IMR-90 (cell line): ENCODE data around the gene SLC6A17. TPM values are rescaled to one million over a fixed set of nuclear protein-coding genes. Genes with fewer than 3 reads are reported as not detected.

ENCODE experiments used
- ATAC-seq: fragments of 200-7000 bp; cut with Tn5 transposase; 2 replicates; pipeline ENCODE4 v1.9.1; 2020; ENCODE audit warnings: low read depth, mild to moderate bottlenecking, moderate library complexity
- BruUV-seq: library from RNA; stranded (reverse); fragments of 400-500 nt; replicated peaks from 2 replicates; lab custom pipeline; 2021; lab: Mats Ljungman, UMichigan
- CTCF ChIA-PET: fragments of 300-600 bp; formaldehyde crosslinking; extraction: SDS; loops from one replicate; lab custom pipeline; 2021; ENCODE audit warnings: antibody characterized with exemption; lab: Yijun Ruan, JAX
- POLR2A ChIA-PET: fragments of 300-600 bp; sonication (Branson Sonifier 250); formaldehyde crosslinking; loops from one replicate; lab custom pipeline; 2022; ENCODE audit warnings: antibody characterized with exemption; ENCODE audit not compliant: unreplicated experiment; lab: Charles Lee
- DNase-seq: peaks from one replicate; pipeline ENCODE4 v3.0.0; 2013
- H2AFZ ChIP-seq: replicated peaks from 2 replicates; pipeline ENCODE3; 2013; ENCODE audit warnings: low read length, mild to moderate bottlenecking; ENCODE audit not compliant: poor library complexity
- H2AK5ac ChIP-seq: 2 replicates; pipeline ENCODE4 v1.6.1; 2013; ENCODE audit warnings: low read depth, low read length, inconsistent platforms
- H2AK9ac ChIP-seq: replicated peaks from 2 replicates; pipeline ENCODE3; 2013; ENCODE audit warnings: mild to moderate bottlenecking, low read depth, low read length, moderate library complexity; ENCODE audit not compliant: poor library complexity
- H2BK120ac ChIP-seq: 2 replicates; pipeline ENCODE4 v1.6.1; 2013; ENCODE audit warnings: low read depth, low read length, inconsistent platforms
- H2BK15ac ChIP-seq: 3 replicates; pipeline ENCODE4 v1.6.1; 2013; ENCODE audit warnings: low read depth, low read length, inconsistent platforms
- H2BK20ac ChIP-seq: 2 replicates; pipeline ENCODE4 v1.6.1; 2013; ENCODE audit warnings: low read depth, mild to moderate bottlenecking, inconsistent platforms, low read length, moderate library complexity
- H2BK5ac ChIP-seq: 2 replicates; pipeline ENCODE4 v1.6.1; 2013; ENCODE audit warnings: mild to moderate bottlenecking, low read depth, low read length, inconsistent platforms; ENCODE audit not compliant: poor library complexity, severe bottlenecking
- H3K14ac ChIP-seq: replicated peaks from 2 replicates; pipeline ENCODE4 v1.6.1; 2013; ENCODE audit warnings: low read depth, low read length, inconsistent platforms
- H3K18ac ChIP-seq: 2 replicates; pipeline ENCODE4 v1.6.1; 2013; ENCODE audit warnings: low read depth, low read length, control low read depth
- H3K23ac ChIP-seq: 2 replicates; pipeline ENCODE4 v1.6.1; 2013; ENCODE audit warnings: low read depth, low read length, inconsistent platforms
- H3K27ac ChIP-seq: 2 replicates; pipeline ENCODE4 v1.5.1; 2013; ENCODE audit warnings: mild to moderate bottlenecking, control low read depth, low read length; ENCODE audit not compliant: insufficient read depth
- H3K27me3 ChIP-seq: 2 replicates; pipeline ENCODE4 v1.6.1; 2013; ENCODE audit warnings: low read length; ENCODE audit not compliant: control insufficient read depth, insufficient read depth
- H3K36me3 ChIP-seq: 2 replicates; pipeline ENCODE4 v1.6.1; 2013; ENCODE audit warnings: low read length, mixed read lengths; ENCODE audit not compliant: control insufficient read depth, insufficient read depth
- H3K4ac ChIP-seq: 2 replicates; pipeline ENCODE4 v1.6.1; 2013; ENCODE audit warnings: low read depth, low read length, inconsistent platforms
- H3K4me1 ChIP-seq: 2 replicates; pipeline ENCODE4 v1.6.1; 2013; ENCODE audit warnings: low read length, mixed read lengths; ENCODE audit not compliant: control insufficient read depth, insufficient read depth
- H3K4me2 ChIP-seq: 2 replicates; pipeline ENCODE4 v1.6.1; 2013; ENCODE audit warnings: low read depth, mild to moderate bottlenecking, control low read depth, low read length, moderate library complexity
- H3K4me3 ChIP-seq: 2 replicates; pipeline ENCODE4 v1.5.1; 2013; ENCODE audit warnings: low read depth, mild to moderate bottlenecking, control low read depth, low read length, moderate library complexity; ENCODE audit not compliant: insufficient read depth
- H3K56ac ChIP-seq: 2 replicates; pipeline ENCODE4 v1.6.1; 2013; ENCODE audit warnings: low read length, inconsistent platforms; ENCODE audit not compliant: insufficient read depth; ENCODE audit errors: extremely low read depth
- H3K79me1 ChIP-seq, 2 experiments: 2 replicates each; pipeline ENCODE4 v1.6.1; 2013; ENCODE audit warnings: low read length in 2 of 2, inconsistent platforms in 1 of 2, low read depth in 1 of 2
- H3K9ac ChIP-seq: 2 replicates; pipeline ENCODE4 v1.6.1; 2013; ENCODE audit warnings: low read depth, low read length, control low read depth
- H3K9me1 ChIP-seq: 2 replicates; pipeline ENCODE4 v1.6.1; 2013; ENCODE audit warnings: low read length, inconsistent platforms; ENCODE audit not compliant: insufficient read depth
- H3K9me3 ChIP-seq: 2 replicates; pipeline ENCODE4 v1.6.1; 2013; ENCODE audit warnings: low read length; ENCODE audit not compliant: control insufficient read depth, insufficient read depth
- H4K20me1 ChIP-seq: 2 replicates; pipeline ENCODE4 v1.6.1; 2013; ENCODE audit warnings: low read length, inconsistent platforms; ENCODE audit not compliant: insufficient read depth
- H4K5ac ChIP-seq: 2 replicates; pipeline ENCODE4 v1.6.1; 2013; ENCODE audit warnings: mild to moderate bottlenecking, low read depth, low read length, control low read depth
- H4K8ac ChIP-seq, 2 experiments: 2 replicates each; pipeline ENCODE4 v1.6.1; 2013; ENCODE audit warnings: low read depth in 2 of 2, low read length in 2 of 2, control low read depth in 1 of 2, inconsistent platforms in 1 of 2
- H4K91ac ChIP-seq: 2 replicates; pipeline ENCODE4 v1.6.1; 2013; ENCODE audit warnings: low read depth, low read length, inconsistent platforms; ENCODE audit not compliant: insufficient read depth
- BHLHE40 ChIP-seq: fragments of 150-350 bp; IDR thresholded peaks from 2 replicates; pipeline ENCODE4 v1.6.1; 2016; ENCODE audit warnings: mild to moderate bottlenecking, low read depth, low read length
- CEBPB ChIP-seq: IDR thresholded peaks from 2 replicates; pipeline ENCODE4 v1.6.1; 2012; ENCODE audit warnings: low read depth, low read length, improper control_type of control experiment
- CHD1 ChIP-seq: IDR thresholded peaks from 2 replicates; pipeline ENCODE4 v1.6.1; 2012; ENCODE audit warnings: low read depth, low read length, improper control_type of control experiment
- CTCF ChIP-seq: conservative IDR thresholded peaks from 2 replicates; pipeline ENCODE4 v1.5.1; 2012; ENCODE audit warnings: mild to moderate bottlenecking, low read depth, low read length, improper control_type of control experiment
- FOS ChIP-seq: fragments of 150-350 bp; IDR thresholded peaks from 2 replicates; pipeline ENCODE4 v1.6.1; 2016; ENCODE audit warnings: low read depth, low read length
- MAFK ChIP-seq: IDR thresholded peaks from 2 replicates; pipeline ENCODE4 v1.6.1; 2012; ENCODE audit warnings: low read depth, low read length, improper control_type of control experiment
- MXI1 ChIP-seq: IDR thresholded peaks from 2 replicates; pipeline ENCODE4 v1.6.1; 2012; ENCODE audit warnings: low read depth, mild to moderate bottlenecking, low read length, moderate library complexity, borderline replicate concordance
- NFE2L2 ChIP-seq: fragments of 150-350 bp; IDR thresholded peaks from 2 replicates; pipeline ENCODE4 v1.6.1; 2016; ENCODE audit warnings: low read depth, mild to moderate bottlenecking, low read length
- POLR2A ChIP-seq: IDR thresholded peaks from 2 replicates; pipeline ENCODE4 v1.6.1; 2012; ENCODE audit warnings: mild to moderate bottlenecking, low read depth, low read length
- RAD21 ChIP-seq: IDR thresholded peaks from 2 replicates; pipeline ENCODE4 v1.6.1; 2012; ENCODE audit warnings: low read length, improper control_type of control experiment
- RCOR1 ChIP-seq: IDR thresholded peaks from 2 replicates; pipeline ENCODE4 v1.6.1; 2012; ENCODE audit warnings: mild to moderate bottlenecking, low read length, improper control_type of control experiment; ENCODE audit not compliant: insufficient replicate concordance
- RFX5 ChIP-seq: IDR thresholded peaks from 2 replicates; pipeline ENCODE4 v1.8.0; 2012; ENCODE audit warnings: low read depth, mild to moderate bottlenecking, low read length, moderate library complexity
- SMC3 ChIP-seq: fragments of 150-350 bp; IDR thresholded peaks from 2 replicates; pipeline ENCODE4 v1.6.1; 2016; ENCODE audit warnings: low read depth, mild to moderate bottlenecking, antibody characterized with exemption, low read length, moderate library complexity
- WGBS, 2 experiments: methylation state at CpG; one replicate each; pipeline versions ENCODE4 v1.1.5 to v1.1.7; 2013; ENCODE audit warnings: missing lambda C conversion rate in 2 of 2; ENCODE audit not compliant: insufficient read length in 1 of 2; ENCODE audit errors: extremely low coverage in 2 of 2; 5-methylcytosine and 5-hydroxymethylcytosine counted together
- dilution Hi-C: fragments of 300-500 bp; cut with HindIII; formaldehyde crosslinking; loops from one replicate; pipeline ENCODE4 v1.14.3; 2018; ENCODE audit warnings: low sequenced_read_pairs; ENCODE audit not compliant: unreplicated experiment
- in situ Hi-C: fragments of 300-500 bp; cut with MboI; formaldehyde crosslinking; loops from 3 replicates; pipeline ENCODE4 v1.14.3; 2019; ENCODE audit warnings: low sequenced_read_pairs, inconsistent platforms, mixed read lengths
- intact Hi-C: fragments of 100-400 bp; cut with micrococcal nuclease; formaldehyde crosslinking; loops from 2 replicates; pipeline ENCODE4 v1.10.0; 2022
- polyA plus RNA-seq, 3 experiments: library from polyadenylated mRNA; depleted of rRNA; stranded (reverse); fragments of >200 nt; gene quantifications; 2 replicates each; pipeline ENCODE4 v1.2.3, GENCODE V29; 2012; ENCODE audit warnings: low replicate concordance in 1 of 3
- total RNA-seq: library from RNA; depleted of rRNA; stranded (reverse); fragments of >200 nt; gene quantifications from 2 replicates; pipeline ENCODE4 v1.2.3, GENCODE V29; 2012
- TF ChIP-seq, protein P1 (sequence below): fragments of 150-350 bp; IDR thresholded peaks from 2 replicates; pipeline ENCODE4 v1.6.1; 2016; ENCODE audit warnings: low read depth, mild to moderate bottlenecking, low read length, moderate library complexity, borderline replicate concordance
- TF ChIP-seq, protein P2 (sequence below): fragments of 150-350 bp; IDR thresholded peaks from 2 replicates; pipeline ENCODE4 v1.6.1; 2017; ENCODE audit warnings: mild to moderate bottlenecking, antibody characterized with exemption, low read length, low read depth

The SLC6A17 gene
- total and polyA plus RNA-seq, 2 of the 4 experiments (the other 2 are of a cell fraction), result 0.54 to 0.82 TPM

DNA sequence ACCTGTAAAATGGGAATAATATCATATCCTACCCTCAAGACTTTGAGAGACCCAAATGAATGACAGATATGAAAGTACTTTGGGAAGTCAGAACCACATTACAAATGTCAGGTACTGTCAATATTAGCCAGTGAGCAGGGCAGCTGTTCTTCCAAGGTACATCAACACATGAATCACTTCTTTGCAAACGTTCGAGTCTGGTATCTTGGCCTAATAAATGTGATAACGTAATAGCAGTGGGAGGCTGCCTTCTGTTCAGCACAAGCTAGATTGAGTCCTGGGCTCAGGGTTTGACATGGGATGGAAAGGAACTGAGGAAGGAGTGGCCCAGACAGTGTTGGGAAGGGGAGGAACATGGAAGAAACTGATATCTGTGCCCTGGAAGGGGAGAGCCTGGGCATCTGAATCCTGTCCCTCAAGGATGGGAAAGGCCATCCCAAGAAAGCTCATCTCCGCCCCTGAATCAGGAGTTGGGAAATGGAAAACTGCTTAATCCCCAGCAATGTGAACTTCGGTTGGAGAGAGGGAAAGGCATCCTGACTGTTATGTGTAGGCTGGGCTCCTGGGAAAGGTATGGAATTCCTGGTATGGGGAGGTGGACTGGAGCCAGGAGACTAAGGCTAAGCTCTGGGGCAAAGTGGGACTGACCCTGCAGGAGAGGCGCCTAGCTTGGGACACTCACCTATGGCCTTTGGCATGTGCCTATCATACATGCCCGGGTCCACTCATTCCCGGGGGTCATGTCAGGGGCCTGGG lies 74.1 kb downstream of the SLC6A17 start:
- in situ Hi-C loops (no loop called here), dilution Hi-C loops (no loop called here), intact Hi-C loops (no loop called here)
- H3K9me1 ChIP-seq, result no peaks in the 10 kb centered on the region
- ATAC-seq (no peak), DNase-seq (no peak)
- H3K23ac ChIP-seq, result no peak overlapping the region
- no peak overlapping the region for H2AK9ac ChIP-seq
- peaks cover 5% of the 10 kb centered on the region; the same call in 1 of the 2 replicates for H3K27me3 ChIP-seq
- no peak overlapping the region for H3K4me3 ChIP-seq
- H2BK20ac ChIP-seq, result no peak overlapping the region
- ChIA-PET CTCF (interaction anchor here (1.8 kb wide), 1 partner anchor 236 kb away, joined by 5 read pairs; no protein-coding TSS in a partner anchor), POLR2A (no interaction called here)
- no peaks in the 10 kb centered on the region for H3K4me1 ChIP-seq
- no peak overlapping the region for H3K4me2 ChIP-seq
- no peak overlapping the region for H3K14ac ChIP-seq
- H3K18ac ChIP-seq, result no peak overlapping the region
- 69% methylated on average over 5 of the region's 8 CpGs; no CpG with 5 or more reads in 1 of the 2 experiments for WGBS, 2 experiments
- no peak overlapping the region for H2BK5ac ChIP-seq
- no peak overlapping the region for H3K9ac ChIP-seq
- no peak overlapping the region for H3K4ac ChIP-seq
- no peak overlapping the region for H4K8ac ChIP-seq
- H3K9me3 ChIP-seq, result no peaks in the 10 kb centered on the region
- H2AK5ac ChIP-seq, result no peak overlapping the region
- no peak overlapping the region for H2BK120ac ChIP-seq
- H2AFZ ChIP-seq, result no peak overlapping the region
- no peak overlapping the region for H3K27ac ChIP-seq
- H3K36me3 ChIP-seq, result no peaks in the 10 kb centered on the region
- no peak overlapping the region for H3K56ac ChIP-seq
- H4K20me1 ChIP-seq, result no peaks in the 10 kb centered on the region
- no peak overlapping the region for H4K5ac ChIP-seq
- BruUV-seq, result no TSS peak
- H2BK15ac ChIP-seq, result no peak overlapping the region
- H4K91ac ChIP-seq, result no peak overlapping the region
- no peaks in the 10 kb centered on the region for H3K79me1 ChIP-seq
- TF ChIP-seq MXI1 (no peak), NFE2L2 (no peak), RAD21 (no peak), CHD1 (no peak), CTCF (no peak), FOS (no peak), SMC3 (no peak), RFX5 (no peak), RCOR1 (no peak), POLR2A (no peak), CEBPB (no peak), BHLHE40 (no peak), MAFK (no peak)
- TF ChIP-seq, protein P1, sequence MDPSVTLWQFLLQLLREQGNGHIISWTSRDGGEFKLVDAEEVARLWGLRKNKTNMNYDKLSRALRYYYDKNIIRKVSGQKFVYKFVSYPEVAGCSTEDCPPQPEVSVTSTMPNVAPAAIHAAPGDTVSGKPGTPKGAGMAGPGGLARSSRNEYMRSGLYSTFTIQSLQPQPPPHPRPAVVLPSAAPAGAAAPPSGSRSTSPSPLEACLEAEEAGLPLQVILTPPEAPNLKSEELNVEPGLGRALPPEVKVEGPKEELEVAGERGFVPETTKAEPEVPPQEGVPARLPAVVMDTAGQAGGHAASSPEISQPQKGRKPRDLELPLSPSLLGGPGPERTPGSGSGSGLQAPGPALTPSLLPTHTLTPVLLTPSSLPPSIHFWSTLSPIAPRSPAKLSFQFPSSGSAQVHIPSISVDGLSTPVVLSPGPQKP, result no peak
- TF ChIP-seq, protein P2, sequence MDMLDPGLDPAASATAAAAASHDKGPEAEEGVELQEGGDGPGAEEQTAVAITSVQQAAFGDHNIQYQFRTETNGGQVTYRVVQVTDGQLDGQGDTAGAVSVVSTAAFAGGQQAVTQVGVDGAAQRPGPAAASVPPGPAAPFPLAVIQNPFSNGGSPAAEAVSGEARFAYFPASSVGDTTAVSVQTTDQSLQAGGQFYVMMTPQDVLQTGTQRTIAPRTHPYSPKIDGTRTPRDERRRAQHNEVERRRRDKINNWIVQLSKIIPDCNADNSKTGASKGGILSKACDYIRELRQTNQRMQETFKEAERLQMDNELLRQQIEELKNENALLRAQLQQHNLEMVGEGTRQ, result no peak
